ENCODE results near the gene NSDHL.

NSDHL gene

DNA sequence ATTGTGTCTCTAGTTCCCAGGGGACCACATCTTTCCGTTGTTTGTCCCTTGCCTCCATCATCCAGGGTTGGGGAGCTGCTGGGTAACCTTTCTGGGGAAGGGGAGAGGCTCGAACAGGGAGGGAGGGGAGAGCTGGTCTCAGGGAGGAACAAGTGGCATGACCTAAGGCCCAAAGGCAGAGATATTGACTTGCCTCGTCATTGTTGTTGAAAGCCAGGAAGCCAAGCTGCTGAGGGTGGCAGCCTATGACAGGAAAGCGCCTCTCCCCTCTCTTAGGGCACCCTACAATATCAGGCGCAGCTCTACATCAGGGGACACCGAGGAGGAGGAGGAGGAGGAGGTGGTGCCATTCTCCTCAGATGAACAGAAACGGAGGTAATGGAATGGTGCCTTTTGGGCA is 87.8 kb downstream of the NSDHL start:
- DNase-seq = no peak
- no peaks in the 10 kb centered on the region for H3K4me1 ChIP-seq
- no peak overlapping the region for H3K27ac ChIP-seq
- no peaks in the 10 kb centered on the region for H3K9me3 ChIP-seq
- H3K27me3 ChIP-seq = no peaks in the 10 kb centered on the region
- no peaks in the 10 kb centered on the region for H3K36me3 ChIP-seq
- intact Hi-C loops (cut with DNase I; ENCODE audit: low total_unique reads) = no loop called here
- TF ChIP-seq, protein P1, sequence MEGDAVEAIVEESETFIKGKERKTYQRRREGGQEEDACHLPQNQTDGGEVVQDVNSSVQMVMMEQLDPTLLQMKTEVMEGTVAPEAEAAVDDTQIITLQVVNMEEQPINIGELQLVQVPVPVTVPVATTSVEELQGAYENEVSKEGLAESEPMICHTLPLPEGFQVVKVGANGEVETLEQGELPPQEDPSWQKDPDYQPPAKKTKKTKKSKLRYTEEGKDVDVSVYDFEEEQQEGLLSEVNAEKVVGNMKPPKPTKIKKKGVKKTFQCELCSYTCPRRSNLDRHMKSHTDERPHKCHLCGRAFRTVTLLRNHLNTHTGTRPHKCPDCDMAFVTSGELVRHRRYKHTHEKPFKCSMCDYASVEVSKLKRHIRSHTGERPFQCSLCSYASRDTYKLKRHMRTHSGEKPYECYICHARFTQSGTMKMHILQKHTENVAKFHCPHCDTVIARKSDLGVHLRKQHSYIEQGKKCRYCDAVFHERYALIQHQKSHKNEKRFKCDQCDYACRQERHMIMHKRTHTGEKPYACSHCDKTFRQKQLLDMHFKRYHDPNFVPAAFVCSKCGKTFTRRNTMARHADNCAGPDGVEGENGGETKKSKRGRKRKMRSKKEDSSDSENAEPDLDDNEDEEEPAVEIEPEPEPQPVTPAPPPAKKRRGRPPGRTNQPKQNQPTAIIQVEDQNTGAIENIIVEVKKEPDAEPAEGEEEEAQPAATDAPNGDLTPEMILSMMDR (IDR thresholded peaks at IDR 0.05) = no peak
- H3K4me3 ChIP-seq = no peak overlapping the region
